Measurements from ENCODE around the gene MFSD11. TPM values are rescaled to one million over a fixed set of nuclear protein-coding genes. Genes with fewer than 3 reads are reported as not detected.

MFSD11 gene
- total and polyA plus RNA-seq, 2 of the 8 experiments (the other 6 are each of a cell fraction or from before 2014, with no cell fraction given), result 17.7 to 19.8 TPM

GRCh38 chr17:76784926-76785325 lies 47.0 kb downstream of the MFSD11 start (continued):
- TF ChIP-seq CHD7 (IDR thresholded peaks at IDR 0.05; ENCODE audit: insufficient replicate concordance, low read length) (no peak), ZNF274 (IDR thresholded peaks at IDR 0.05; ENCODE audit: borderline replicate concordance, extremely low read depth, low read length) (no peak)
